H1 (cell line): ENCODE data around the gene ANKH. TPM values are rescaled to one million over a fixed set of nuclear protein-coding genes. Genes with fewer than 3 reads are reported as not detected.

ENCODE experiments used
- CTCF ChIA-PET: fragments of 300-600 bp; sonication (Branson Sonifier 250); formaldehyde crosslinking; loops from one replicate; lab custom pipeline; 2021; ENCODE audit not compliant: partially characterized antibody; lab: Charles Lee
- POLR2A ChIA-PET: fragments of 300-600 bp; sonication (Branson Sonifier 250); formaldehyde crosslinking; loops from one replicate; lab custom pipeline; 2021; ENCODE audit warnings: inconsistent platforms; ENCODE audit not compliant: partially characterized antibody; lab: Charles Lee
- DNase-seq, 2 experiments: peaks; one replicate each; pipeline versions ENCODE4 v3.0.0 to v3.0.0-alpha.2; 2010 to 2022; ENCODE audit warnings: low spot score in 2 of 2, low read depth in 1 of 2, mixed read lengths in 1 of 2
- FAIRE-seq: peaks from 2 replicates; lab custom pipeline; 2011; peaks lifted over from hg19 to GRCh38; lab: Jason Lieb, UNC
- H2AFZ ChIP-seq: 2 replicates; pipeline ENCODE4 v1.8.1; 2012; ENCODE audit warnings: low read length, inconsistent platforms
- H2AK5ac ChIP-seq: 2 replicates; pipeline ENCODE4 v1.6.1; 2013; ENCODE audit warnings: low read depth, low read length
- H2BK120ac ChIP-seq: replicated peaks from 2 replicates; pipeline ENCODE3; 2013; ENCODE audit warnings: low read depth, low read length, inconsistent platforms
- H2BK12ac ChIP-seq: 2 replicates; pipeline ENCODE4 v1.6.1; 2013; ENCODE audit warnings: low read depth, low read length
- H2BK15ac ChIP-seq: 2 replicates; pipeline ENCODE4 v1.6.1; 2013; ENCODE audit warnings: low read length
- H2BK20ac ChIP-seq: 2 replicates; pipeline ENCODE4 v1.6.1; 2013; ENCODE audit warnings: low read length
- H2BK5ac ChIP-seq: 2 replicates; pipeline ENCODE4 v1.6.1; 2013; ENCODE audit warnings: low read depth, low read length
- H3K14ac ChIP-seq: 2 replicates; pipeline ENCODE4 v1.6.1; 2013; ENCODE audit warnings: inconsistent platforms; ENCODE audit not compliant: insufficient read length
- H3K18ac ChIP-seq: 2 replicates; pipeline ENCODE4 v1.6.1; 2013; ENCODE audit warnings: low read length; ENCODE audit errors: extremely low read depth
- H3K23ac ChIP-seq: 2 replicates; pipeline ENCODE4 v1.6.1; 2013; ENCODE audit warnings: inconsistent platforms; ENCODE audit not compliant: insufficient read length
- H3K23me2 ChIP-seq: 2 replicates; pipeline ENCODE4 v1.6.1; 2013; ENCODE audit warnings: low read depth, low read length
- H3K27ac ChIP-seq: 2 replicates; pipeline ENCODE4 v1.6.1; 2011; ENCODE audit warnings: low read depth, low read length, inconsistent platforms
- H3K27me3 ChIP-seq, 4 experiments: replicated peaks in 1 of 4; 1 replicate in 1 of 4; 2 replicates in 3 of 4; pipeline versions ENCODE4 v1.6.1 to v1.8.1; 2011 to 2013; ENCODE audit warnings: low read length in 3 of 4, mild to moderate bottlenecking in 3 of 4, inconsistent platforms in 2 of 4, mixed read lengths in 2 of 4, moderate library complexity in 1 of 4; ENCODE audit not compliant: control insufficient read depth in 3 of 4, insufficient read depth in 3 of 4; ENCODE audit errors: extremely low read depth in 1 of 4
- H3K36me3 ChIP-seq, 4 experiments: 2 replicates each; pipeline versions ENCODE4 v1.6.1 to v1.8.1; 2011 to 2013; ENCODE audit warnings: mild to moderate bottlenecking in 4 of 4, low read length in 3 of 4, moderate library complexity in 2 of 4, control low read depth in 1 of 4, inconsistent platforms in 1 of 4; ENCODE audit not compliant: insufficient read depth in 4 of 4, control insufficient read depth in 2 of 4
- H3K4ac ChIP-seq: replicated peaks from 2 replicates; pipeline ENCODE3; 2013; ENCODE audit warnings: low read length, low read depth, mixed read lengths, inconsistent platforms; ENCODE audit not compliant: insufficient read length
- H3K4me1 ChIP-seq, 4 experiments: replicated peaks in 1 of 4; 1 replicate in 1 of 4; 2 replicates in 3 of 4; pipeline versions ENCODE4 v1.6.1 to v1.8.1; 2011 to 2013; ENCODE audit warnings: low read length in 3 of 4, inconsistent platforms in 2 of 4, mixed read lengths in 1 of 4; ENCODE audit not compliant: insufficient read depth in 4 of 4, control insufficient read depth in 3 of 4
- H3K4me2 ChIP-seq, 2 experiments: 2 replicates each; pipeline versions ENCODE4 v1.6.1 to v1.8.1; 2011 to 2013; ENCODE audit warnings: low read depth in 2 of 2, low read length in 2 of 2, control low read depth in 1 of 2, inconsistent platforms in 1 of 2, mild to moderate bottlenecking in 1 of 2; ENCODE audit not compliant: insufficient read depth in 1 of 2
- H3K4me3 ChIP-seq, 4 experiments: fragments of 200-600, 300-600 bp in 1 of 4; sonication (generic), shearing (Covaris generic), sonication (Bioruptor Twin) in 1 of 4; 2 replicates each; pipeline versions ENCODE4 v1.5.1 to v1.8.1; 2011 to 2016; ENCODE audit warnings: low read length in 4 of 4, low read depth in 3 of 4, control low read depth in 2 of 4, inconsistent platforms in 2 of 4, mild to moderate bottlenecking in 2 of 4, mixed read lengths in 1 of 4, moderate library complexity in 1 of 4; ENCODE audit not compliant: insufficient read depth in 2 of 4; ENCODE audit errors: extremely low read depth in 1 of 4
- H3K56ac ChIP-seq: replicated peaks from 2 replicates; pipeline ENCODE3; 2013; ENCODE audit warnings: low read depth, mild to moderate bottlenecking, mixed read lengths, low read length, inconsistent platforms; ENCODE audit not compliant: insufficient read length
- H3K79me1 ChIP-seq: 2 replicates; pipeline ENCODE4 v1.6.1; 2013; ENCODE audit warnings: low read depth, low read length, control low read depth
- H3K79me2 ChIP-seq, 2 experiments: 2 replicates each; pipeline versions ENCODE4 v1.6.1 to v1.8.1; 2012 to 2013; ENCODE audit warnings: low read length in 2 of 2, mild to moderate bottlenecking in 2 of 2, inconsistent platforms in 1 of 2; ENCODE audit not compliant: insufficient read depth in 2 of 2, control insufficient read depth in 1 of 2
- H3K9ac ChIP-seq, 4 experiments: replicated peaks in 1 of 4; 1 replicate in 1 of 4; 2 replicates in 3 of 4; pipeline versions ENCODE4 v1.6.1 to v1.8.1; 2011 to 2013; ENCODE audit warnings: low read depth in 3 of 4, low read length in 3 of 4, control low read depth in 2 of 4, mild to moderate bottlenecking in 2 of 4, moderate library complexity in 2 of 4, inconsistent platforms in 1 of 4; ENCODE audit errors: extremely low read depth in 1 of 4
- H3K9me3 ChIP-seq, 2 experiments: 2 replicates each; pipeline versions ENCODE4 v1.6.1 to v1.8.1; 2012 to 2013; ENCODE audit warnings: mild to moderate bottlenecking in 2 of 2, moderate library complexity in 2 of 2, control low read depth in 1 of 2, inconsistent platforms in 1 of 2, low read depth in 1 of 2, low read length in 1 of 2, mixed read lengths in 1 of 2; ENCODE audit not compliant: insufficient read depth in 2 of 2
- H4K20me1 ChIP-seq, 2 experiments: replicated peaks in 1 of 2; 2 replicates each; pipeline versions ENCODE3 to v1.8.1; 2011 to 2013; ENCODE audit warnings: inconsistent platforms in 2 of 2, low read length in 2 of 2, mild to moderate bottlenecking in 1 of 2; ENCODE audit not compliant: insufficient read depth in 2 of 2, control insufficient read depth in 1 of 2
- H4K5ac ChIP-seq: 2 replicates; pipeline ENCODE4 v1.6.1; 2013; ENCODE audit warnings: low read length, low read depth, mixed read lengths, inconsistent platforms; ENCODE audit not compliant: insufficient read length
- H4K8ac ChIP-seq: 2 replicates; pipeline ENCODE4 v1.8.0; 2013; ENCODE audit warnings: mild to moderate bottlenecking, moderate library complexity, low read length, inconsistent platforms; ENCODE audit not compliant: insufficient read depth; ENCODE audit errors: extremely low read depth
- H4K91ac ChIP-seq: replicated peaks from 2 replicates; pipeline ENCODE3; 2013; ENCODE audit warnings: low read length, mixed read lengths, inconsistent platforms; ENCODE audit not compliant: insufficient read length
- ATF2 ChIP-seq: IDR thresholded peaks from 2 replicates; pipeline ENCODE4 v1.6.1; 2012; ENCODE audit warnings: low read length, inconsistent platforms
- GABPA ChIP-seq: IDR thresholded peaks from 2 replicates; pipeline ENCODE4 v1.6.1; 2011; ENCODE audit warnings: mild to moderate bottlenecking, low read length, moderate library complexity, borderline replicate concordance; ENCODE audit not compliant: insufficient read depth
- WGBS, 2 experiments: shearing (Covaris generic) in 1 of 2; methylation state at CpG; one replicate each; pipeline versions ENCODE4 v1.1.6 to v1.1.7; 2013 to 2015; ENCODE audit warnings: low lambda C conversion rate in 2 of 2, mixed read lengths in 2 of 2, inconsistent platforms in 1 of 2, low coverage in 1 of 2, missing lambda C conversion rate in 1 of 2; ENCODE audit not compliant: insufficient replicate concordance in 2 of 2, insufficient coverage in 1 of 2, insufficient read length in 1 of 2; ENCODE audit errors: extremely low coverage in 1 of 2, missing lambda C conversion rate in 1 of 2; 5-methylcytosine and 5-hydroxymethylcytosine counted together
- polyA plus RNA-seq, 7 experiments: library from polyadenylated mRNA; depleted of rRNA in 3 of 7; stranded (reverse) in 5 of 7; unstranded in 2 of 7; fragments of >200 nt in 5 of 7; fragments of 200-250 nt in 2 of 7; gene quantifications; 1 replicate in 5 of 7; 2 replicates in 1 of 7; 4 replicates in 1 of 7; pipeline versions ENCODE4 v1.2.1 to v1.2.3, GENCODE V29; 2011 to 2013; ENCODE audit warnings: missing spikeins in 2 of 7, mixed read lengths in 2 of 7
- total RNA-seq: library from RNA; stranded (reverse); fragmentation: NEBNext Ultra II Directional; extraction: Animal tissue kit (Norgen Biotek cat#: 25700); gene quantifications from 2 replicates; pipeline ENCODE4 v1.2.1, GENCODE V29; 2021

Gene ANKH
- total and polyA plus RNA-seq, 2 of the 8 experiments (the other 6 are each of a cell fraction or from before 2014, with no cell fraction given) = 5.3 to 13.0 TPM

- Histone ChIP-seq H4K20me1 (no peaks in the 10 kb centered on the region), H3K27me3 (no peaks in the 10 kb centered on the region), H2AFZ (no peak overlapping the region), H2BK12ac (0 out of 2 replicates have a peak overlapping the region, but pooled peaks have one; percentile 62), H3K23ac (no peak overlapping the region), H2AK5ac (no peak overlapping the region), H3K14ac (no peak overlapping the region), H3K79me1 (no peaks in the 10 kb centered on the region), H3K27ac (no peak overlapping the region), H2BK15ac (no peak overlapping the region), H3K23me2 (no peaks in the 10 kb centered on the region), H2BK5ac (no peak overlapping the region; the same call in 1 of the 2 replicates), H3K36me3 (no peaks in the 10 kb centered on the region), H3K9ac (no peak overlapping the region; a peak in 1 of 7 replicates), H4K5ac (no peak overlapping the region), H3K4me2 (peak overlapping the region; percentile 13 to 27; a peak in 2 of 4 replicates), H4K8ac (no peak overlapping the region), H2BK20ac (no peak overlapping the region), H2BK120ac (no peak overlapping the region), H3K4ac (no peak overlapping the region), H3K79me2 (no peaks in the 10 kb centered on the region), H4K91ac (peak overlapping the region; percentile 6), H3K4me1 (peaks cover 5 to 14% (median 13%) of the 10 kb centered on the region in 4 experiments), H3K18ac (no peak overlapping the region), H3K9me3 (no peaks in the 10 kb centered on the region), H3K56ac (no peak overlapping the region), H3K4me3 (no peak overlapping the region)
- no peak for DNase-seq
- FAIRE-seq = no peak
- no peak for TF ChIP-seq ATF2
- TF ChIP-seq GABPA = no peak
- CTCF ChIA-PET = interaction anchor here (0.7 to 2.4 kb wide), 10 partner anchors 10 to 154 kb away, joined by 3 to 10 read pairs (median 4); no protein-coding TSS in a partner anchor
- 76% methylated on average over 14 of the region's 14 CpGs; no CpG with 5 or more reads in 1 of the 2 experiments for WGBS, 2 experiments
- POLR2A ChIA-PET = interaction anchor here (1.3 kb wide), 2 partner anchors 11 to 21 kb away, joined by 3 to 5 read pairs; partner anchors contain the start of gene ANKH
These were observed 21.9 kb downstream of the ANKH start for GRCh38 chr5:14849516-14850294.
